H1 (cell line): ENCODE results near the gene UCN. TPM values are rescaled to one million over a fixed set of nuclear protein-coding genes. Genes with fewer than 3 reads are reported as not detected.
"Not testable (repeated sequence)": the region's sequence is repeated elsewhere in the genome, so short reads cannot be mapped to it uniquely, and the experiment has no call there.

Source experiments
- CTCF ChIA-PET: fragments of 300-600 bp; sonication (Branson Sonifier 250); formaldehyde crosslinking; loops from one replicate; lab custom pipeline; 2021; ENCODE audit not compliant: partially characterized antibody; lab: Charles Lee
- POLR2A ChIA-PET: fragments of 300-600 bp; sonication (Branson Sonifier 250); formaldehyde crosslinking; loops from one replicate; lab custom pipeline; 2021; ENCODE audit warnings: inconsistent platforms; ENCODE audit not compliant: partially characterized antibody; lab: Charles Lee
- DNase-seq, 2 experiments: peaks; one replicate each; pipeline versions ENCODE4 v3.0.0 to v3.0.0-alpha.2; 2010 to 2022; ENCODE audit warnings: low spot score in 2 of 2, low read depth in 1 of 2, mixed read lengths in 1 of 2
- FAIRE-seq: peaks from 2 replicates; lab custom pipeline; 2011; peaks lifted over from hg19 to GRCh38; lab: Jason Lieb, UNC
- H2AFZ ChIP-seq: 2 replicates; pipeline ENCODE4 v1.8.1; 2012; ENCODE audit warnings: low read length, inconsistent platforms
- H2AK5ac ChIP-seq: 2 replicates; pipeline ENCODE4 v1.6.1; 2013; ENCODE audit warnings: low read depth, low read length
- H2BK120ac ChIP-seq: replicated peaks from 2 replicates; pipeline ENCODE3; 2013; ENCODE audit warnings: low read depth, low read length, inconsistent platforms
- H2BK12ac ChIP-seq: 2 replicates; pipeline ENCODE4 v1.6.1; 2013; ENCODE audit warnings: low read depth, low read length
- H2BK15ac ChIP-seq: 2 replicates; pipeline ENCODE4 v1.6.1; 2013; ENCODE audit warnings: low read length
- H2BK20ac ChIP-seq: 2 replicates; pipeline ENCODE4 v1.6.1; 2013; ENCODE audit warnings: low read length
- H2BK5ac ChIP-seq: 2 replicates; pipeline ENCODE4 v1.6.1; 2013; ENCODE audit warnings: low read depth, low read length
- H3K14ac ChIP-seq: 2 replicates; pipeline ENCODE4 v1.6.1; 2013; ENCODE audit warnings: inconsistent platforms; ENCODE audit not compliant: insufficient read length
- H3K18ac ChIP-seq: 2 replicates; pipeline ENCODE4 v1.6.1; 2013; ENCODE audit warnings: low read length; ENCODE audit errors: extremely low read depth
- H3K23ac ChIP-seq: 2 replicates; pipeline ENCODE4 v1.6.1; 2013; ENCODE audit warnings: inconsistent platforms; ENCODE audit not compliant: insufficient read length
- H3K23me2 ChIP-seq: 2 replicates; pipeline ENCODE4 v1.6.1; 2013; ENCODE audit warnings: low read depth, low read length
- H3K27ac ChIP-seq: 2 replicates; pipeline ENCODE4 v1.6.1; 2011; ENCODE audit warnings: low read depth, low read length, inconsistent platforms
- H3K27me3 ChIP-seq, 4 experiments: replicated peaks in 1 of 4; 1 replicate in 1 of 4; 2 replicates in 3 of 4; pipeline versions ENCODE4 v1.6.1 to v1.8.1; 2011 to 2013; ENCODE audit warnings: low read length in 3 of 4, mild to moderate bottlenecking in 3 of 4, inconsistent platforms in 2 of 4, mixed read lengths in 2 of 4, moderate library complexity in 1 of 4; ENCODE audit not compliant: control insufficient read depth in 3 of 4, insufficient read depth in 3 of 4; ENCODE audit errors: extremely low read depth in 1 of 4
- H3K36me3 ChIP-seq, 4 experiments: 2 replicates each; pipeline versions ENCODE4 v1.6.1 to v1.8.1; 2011 to 2013; ENCODE audit warnings: mild to moderate bottlenecking in 4 of 4, low read length in 3 of 4, moderate library complexity in 2 of 4, control low read depth in 1 of 4, inconsistent platforms in 1 of 4; ENCODE audit not compliant: insufficient read depth in 4 of 4, control insufficient read depth in 2 of 4
- H3K4ac ChIP-seq: replicated peaks from 2 replicates; pipeline ENCODE3; 2013; ENCODE audit warnings: low read length, low read depth, mixed read lengths, inconsistent platforms; ENCODE audit not compliant: insufficient read length
- H3K4me1 ChIP-seq, 4 experiments: replicated peaks in 1 of 4; 1 replicate in 1 of 4; 2 replicates in 3 of 4; pipeline versions ENCODE4 v1.6.1 to v1.8.1; 2011 to 2013; ENCODE audit warnings: low read length in 3 of 4, inconsistent platforms in 2 of 4, mixed read lengths in 1 of 4; ENCODE audit not compliant: insufficient read depth in 4 of 4, control insufficient read depth in 3 of 4
- H3K4me2 ChIP-seq, 2 experiments: 2 replicates each; pipeline versions ENCODE4 v1.6.1 to v1.8.1; 2011 to 2013; ENCODE audit warnings: low read depth in 2 of 2, low read length in 2 of 2, control low read depth in 1 of 2, inconsistent platforms in 1 of 2, mild to moderate bottlenecking in 1 of 2; ENCODE audit not compliant: insufficient read depth in 1 of 2
- H3K4me3 ChIP-seq, 4 experiments: fragments of 200-600, 300-600 bp in 1 of 4; sonication (generic), shearing (Covaris generic), sonication (Bioruptor Twin) in 1 of 4; 2 replicates each; pipeline versions ENCODE4 v1.5.1 to v1.8.1; 2011 to 2016; ENCODE audit warnings: low read length in 4 of 4, low read depth in 3 of 4, control low read depth in 2 of 4, inconsistent platforms in 2 of 4, mild to moderate bottlenecking in 2 of 4, mixed read lengths in 1 of 4, moderate library complexity in 1 of 4; ENCODE audit not compliant: insufficient read depth in 2 of 4; ENCODE audit errors: extremely low read depth in 1 of 4
- H3K56ac ChIP-seq: replicated peaks from 2 replicates; pipeline ENCODE3; 2013; ENCODE audit warnings: low read depth, mild to moderate bottlenecking, mixed read lengths, low read length, inconsistent platforms; ENCODE audit not compliant: insufficient read length
- H3K79me1 ChIP-seq: 2 replicates; pipeline ENCODE4 v1.6.1; 2013; ENCODE audit warnings: low read depth, low read length, control low read depth
- H3K79me2 ChIP-seq, 2 experiments: 2 replicates each; pipeline versions ENCODE4 v1.6.1 to v1.8.1; 2012 to 2013; ENCODE audit warnings: low read length in 2 of 2, mild to moderate bottlenecking in 2 of 2, inconsistent platforms in 1 of 2; ENCODE audit not compliant: insufficient read depth in 2 of 2, control insufficient read depth in 1 of 2
- H3K9ac ChIP-seq, 4 experiments: replicated peaks in 1 of 4; 1 replicate in 1 of 4; 2 replicates in 3 of 4; pipeline versions ENCODE4 v1.6.1 to v1.8.1; 2011 to 2013; ENCODE audit warnings: low read depth in 3 of 4, low read length in 3 of 4, control low read depth in 2 of 4, mild to moderate bottlenecking in 2 of 4, moderate library complexity in 2 of 4, inconsistent platforms in 1 of 4; ENCODE audit errors: extremely low read depth in 1 of 4
- H3K9me3 ChIP-seq, 2 experiments: 2 replicates each; pipeline versions ENCODE4 v1.6.1 to v1.8.1; 2012 to 2013; ENCODE audit warnings: mild to moderate bottlenecking in 2 of 2, moderate library complexity in 2 of 2, control low read depth in 1 of 2, inconsistent platforms in 1 of 2, low read depth in 1 of 2, low read length in 1 of 2, mixed read lengths in 1 of 2; ENCODE audit not compliant: insufficient read depth in 2 of 2
- H4K20me1 ChIP-seq, 2 experiments: replicated peaks in 1 of 2; 2 replicates each; pipeline versions ENCODE3 to v1.8.1; 2011 to 2013; ENCODE audit warnings: inconsistent platforms in 2 of 2, low read length in 2 of 2, mild to moderate bottlenecking in 1 of 2; ENCODE audit not compliant: insufficient read depth in 2 of 2, control insufficient read depth in 1 of 2
- H4K5ac ChIP-seq: 2 replicates; pipeline ENCODE4 v1.6.1; 2013; ENCODE audit warnings: low read length, low read depth, mixed read lengths, inconsistent platforms; ENCODE audit not compliant: insufficient read length
- H4K8ac ChIP-seq: 2 replicates; pipeline ENCODE4 v1.8.0; 2013; ENCODE audit warnings: mild to moderate bottlenecking, moderate library complexity, low read length, inconsistent platforms; ENCODE audit not compliant: insufficient read depth; ENCODE audit errors: extremely low read depth
- H4K91ac ChIP-seq: replicated peaks from 2 replicates; pipeline ENCODE3; 2013; ENCODE audit warnings: low read length, mixed read lengths, inconsistent platforms; ENCODE audit not compliant: insufficient read length
- WGBS, 2 experiments: shearing (Covaris generic) in 1 of 2; methylation state at CpG; one replicate each; pipeline versions ENCODE4 v1.1.6 to v1.1.7; 2013 to 2015; ENCODE audit warnings: low lambda C conversion rate in 2 of 2, mixed read lengths in 2 of 2, inconsistent platforms in 1 of 2, low coverage in 1 of 2, missing lambda C conversion rate in 1 of 2; ENCODE audit not compliant: insufficient replicate concordance in 2 of 2, insufficient coverage in 1 of 2, insufficient read length in 1 of 2; ENCODE audit errors: extremely low coverage in 1 of 2, missing lambda C conversion rate in 1 of 2; 5-methylcytosine and 5-hydroxymethylcytosine counted together
- polyA plus RNA-seq, 7 experiments: library from polyadenylated mRNA; depleted of rRNA in 3 of 7; stranded (reverse) in 5 of 7; unstranded in 2 of 7; fragments of >200 nt in 5 of 7; fragments of 200-250 nt in 2 of 7; gene quantifications; 1 replicate in 5 of 7; 2 replicates in 1 of 7; 4 replicates in 1 of 7; pipeline versions ENCODE4 v1.2.1 to v1.2.3, GENCODE V29; 2011 to 2013; ENCODE audit warnings: missing spikeins in 2 of 7, mixed read lengths in 2 of 7
- total RNA-seq: library from RNA; stranded (reverse); fragmentation: NEBNext Ultra II Directional; extraction: Animal tissue kit (Norgen Biotek cat#: 25700); gene quantifications from 2 replicates; pipeline ENCODE4 v1.2.1, GENCODE V29; 2021

The UCN gene
- total and polyA plus RNA-seq, 2 of the 8 experiments (the other 6 are each of a cell fraction or from before 2014, with no cell fraction given) = 0.35 TPM; not detected in 1

- H2AFZ ChIP-seq, H3K36me3 ChIP-seq, H3K4ac ChIP-seq, H2BK5ac ChIP-seq, H2BK120ac ChIP-seq, H4K20me1 ChIP-seq, H3K79me2 ChIP-seq, H4K91ac ChIP-seq, H3K27me3 ChIP-seq, H3K14ac ChIP-seq, H2BK20ac ChIP-seq, FAIRE-seq, DNase-seq, H2AK5ac ChIP-seq, H4K5ac ChIP-seq, H3K18ac ChIP-seq, H3K23me2 ChIP-seq, H3K27ac ChIP-seq, H2BK12ac ChIP-seq, H3K9me3 ChIP-seq, H3K4me3 ChIP-seq, H3K56ac ChIP-seq, H4K8ac ChIP-seq, H3K9ac ChIP-seq, H2BK15ac ChIP-seq, H3K79me1 ChIP-seq, H3K23ac ChIP-seq, H3K4me2 ChIP-seq: not testable (repeated sequence)
- POLR2A ChIA-PET = interaction anchor here (1.0 to 9.4 kb wide), 3 partner anchors 11 to 100 kb away, joined by 3 to 105 read pairs (median 3); partner anchors contain the start of genes TRIM54 and UCN
- CTCF ChIA-PET = interaction anchor here (0.7 to 10.3 kb wide), 8 partner anchors 10 to 70 kb away, joined by 3 to 128 read pairs (median 4); partner anchors contain the start of gene UCN
- H3K4me1 ChIP-seq = peaks cover 0 to 12% (median 0%) of the 10 kb centered on the region in 4 experiments; a peak in 5 of 7 replicates
- 94% methylated on average over 14 of the region's 15 CpGs; no CpG with 5 or more reads in 1 of the 2 experiments for WGBS, 2 experiments
These were observed 11.6 kb upstream of the UCN start for GRCh38 chr2:27319839-27320238.
